ENCODE results near the gene CDK19.
"Not testable (repeated sequence)": the region's sequence is repeated elsewhere in the genome, so short reads cannot be mapped to it uniquely, and the experiment has no call there.

Gene CDK19

GRCh38 chr6:110723017-110723416 lies 92.3 kb downstream of the CDK19 start:
- Histone ChIP-seq H3K27ac (ENCODE audit: low read length, poor library complexity, severe bottlenecking) (no peak overlapping the region), H3K4me3 (ENCODE audit: insufficient read depth in 1 of 2, low read depth in 1 of 2, low read length in 2 of 2) (no peak overlapping the region), H3K79me1 (replicated peaks; ENCODE audit: low read length, poor library complexity, severe bottlenecking) (peaks cover 13% of the 10 kb centered on the region), H2BK15ac (ENCODE audit: low read depth, poor library complexity, severe bottlenecking) (no peak overlapping the region), H3K9ac (ENCODE audit: low read length) (no peak overlapping the region), H3K4me2 (ENCODE audit: low read length, poor library complexity, severe bottlenecking) (no peak overlapping the region), H4K91ac (ENCODE audit: low read length) (no peak overlapping the region), H3K4me1 (ENCODE audit: control insufficient read depth, insufficient read depth, low read depth, low read length) (no peaks in the 10 kb centered on the region), H2BK12ac (ENCODE audit: low read length in 2 of 2) (no peak overlapping the region), H2AK5ac (ENCODE audit: low read length, severe bottlenecking) (no peak overlapping the region), H2BK120ac (ENCODE audit: low read depth, low read length) (no peak overlapping the region), H3K27me3 (ENCODE audit: control insufficient read depth in 1 of 2, insufficient read depth in 1 of 2, low read length in 2 of 2) (no peaks in the 10 kb centered on the region), H2AFZ (ENCODE audit: low read depth, low read length) (no peak overlapping the region), H2BK5ac (ENCODE audit: low read depth, low read length, poor library complexity, severe bottlenecking) (no peak overlapping the region), H3K23ac (ENCODE audit: low read length in 2 of 2) (no peak overlapping the region), H3K14ac (ENCODE audit: low read length in 2 of 2) (no peak overlapping the region), H4K8ac (ENCODE audit: low read length) (no peak overlapping the region), H3K18ac (ENCODE audit: low read depth in 1 of 2, low read length in 2 of 2) (no peak overlapping the region), H3K36me3 (ENCODE audit: control insufficient read depth in 1 of 2, insufficient read depth in 2 of 2, low read depth in 1 of 2, low read length in 2 of 2) (no peaks in the 10 kb centered on the region), H3K9me3 (ENCODE audit: control insufficient read depth, low read length) (no peaks in the 10 kb centered on the region), H3K4ac (ENCODE audit: low read depth in 1 of 2, low read length in 2 of 2) (no peak overlapping the region)
- DNase-seq: no peak
- 81% methylated on average over 3 of the region's 3 CpGs for WGBS

GRCh38 chr6:110720066-110720465 lies 95.2 kb downstream of the CDK19 start:
- H3K9me3 ChIP-seq (ENCODE audit: control insufficient read depth, low read length): no peaks in the 10 kb centered on the region
- no peaks in the 10 kb centered on the region for H3K4me1 ChIP-seq (ENCODE audit: control insufficient read depth, insufficient read depth, low read depth, low read length)
- H2AK5ac ChIP-seq (ENCODE audit: low read length, severe bottlenecking): no peak overlapping the region
- H3K14ac ChIP-seq (ENCODE audit: low read length in 2 of 2): no peak overlapping the region
- H3K36me3 ChIP-seq (ENCODE audit: control insufficient read depth in 1 of 2, insufficient read depth in 2 of 2, low read depth in 1 of 2, low read length in 2 of 2): no peaks in the 10 kb centered on the region
- no peak overlapping the region for H3K27ac ChIP-seq (ENCODE audit: low read length, poor library complexity, severe bottlenecking)
- H4K8ac ChIP-seq (ENCODE audit: low read length): no peak overlapping the region
- no peak overlapping the region for H3K4me2 ChIP-seq (ENCODE audit: low read length, poor library complexity, severe bottlenecking)
- H3K27me3 ChIP-seq (ENCODE audit: control insufficient read depth in 1 of 2, insufficient read depth in 1 of 2, low read length in 2 of 2): no peaks in the 10 kb centered on the region
- H2AFZ ChIP-seq (ENCODE audit: low read depth, low read length): no peak overlapping the region
- H2BK120ac ChIP-seq (ENCODE audit: low read depth, low read length): no peak overlapping the region
- no peak overlapping the region for H3K4ac ChIP-seq (ENCODE audit: low read depth in 1 of 2, low read length in 2 of 2)
- H4K91ac ChIP-seq (ENCODE audit: low read length): no peak overlapping the region
- no peak for DNase-seq
- no peak overlapping the region for H3K9ac ChIP-seq (ENCODE audit: low read length)
- 95% methylated on average over 3 of the region's 3 CpGs for WGBS
- H3K79me1 ChIP-seq (replicated peaks; ENCODE audit: low read length, poor library complexity, severe bottlenecking): peaks cover 11% of the 10 kb centered on the region
- no peak overlapping the region for H3K4me3 ChIP-seq (ENCODE audit: insufficient read depth in 1 of 2, low read depth in 1 of 2, low read length in 2 of 2)
- no peak overlapping the region for H2BK15ac ChIP-seq (ENCODE audit: low read depth, poor library complexity, severe bottlenecking)
- no peak overlapping the region for H3K23ac ChIP-seq (ENCODE audit: low read length in 2 of 2)
- H2BK5ac ChIP-seq (ENCODE audit: low read depth, low read length, poor library complexity, severe bottlenecking): no peak overlapping the region
- no peak overlapping the region for H2BK12ac ChIP-seq (ENCODE audit: low read length in 2 of 2)
- no peak overlapping the region for H3K18ac ChIP-seq (ENCODE audit: low read depth in 1 of 2, low read length in 2 of 2)

GRCh38 chr6:110719601-110720000 lies 95.7 kb downstream of the CDK19 start:
- H3K18ac ChIP-seq (ENCODE audit: low read depth in 1 of 2, low read length in 2 of 2): not testable (repeated sequence)

GRCh38 chr6:110714143-110714542 lies 101.1 kb downstream of the CDK19 start:
- DNase-seq: no peak
- H2BK12ac ChIP-seq (ENCODE audit: low read length in 2 of 2): no peak overlapping the region
- peaks cover 6% of the 10 kb centered on the region for H3K79me1 ChIP-seq (replicated peaks; ENCODE audit: low read length, poor library complexity, severe bottlenecking)
- H3K36me3 ChIP-seq (ENCODE audit: control insufficient read depth in 1 of 2, insufficient read depth in 2 of 2, low read depth in 1 of 2, low read length in 2 of 2): no peaks in the 10 kb centered on the region
- H2BK15ac ChIP-seq (ENCODE audit: low read depth, poor library complexity, severe bottlenecking): no peak overlapping the region
- no peak overlapping the region for H3K14ac ChIP-seq (ENCODE audit: low read length in 2 of 2)
- no peak overlapping the region for H3K23ac ChIP-seq (ENCODE audit: low read length in 2 of 2)
- H3K4me1 ChIP-seq (ENCODE audit: control insufficient read depth, insufficient read depth, low read depth, low read length): no peaks in the 10 kb centered on the region
- no peak overlapping the region for H3K4me2 ChIP-seq (ENCODE audit: low read length, poor library complexity, severe bottlenecking)
- H2AK5ac ChIP-seq (ENCODE audit: low read length, severe bottlenecking): no peak overlapping the region
- no peak overlapping the region for H3K18ac ChIP-seq (ENCODE audit: low read depth in 1 of 2, low read length in 2 of 2)
- H3K27me3 ChIP-seq (ENCODE audit: control insufficient read depth in 1 of 2, insufficient read depth in 1 of 2, low read length in 2 of 2): no peaks in the 10 kb centered on the region
- no peak overlapping the region for H2AFZ ChIP-seq (ENCODE audit: low read depth, low read length)
- H2BK120ac ChIP-seq (ENCODE audit: low read depth, low read length): no peak overlapping the region
- H3K4me3 ChIP-seq (ENCODE audit: insufficient read depth in 1 of 2, low read depth in 1 of 2, low read length in 2 of 2): no peak overlapping the region
- no CpG with 5 or more reads among the region's 1 CpG for WGBS
- H3K9ac ChIP-seq (ENCODE audit: low read length): no peak overlapping the region
- no peak overlapping the region for H2BK5ac ChIP-seq (ENCODE audit: low read depth, low read length, poor library complexity, severe bottlenecking)
- H4K91ac ChIP-seq (ENCODE audit: low read length): no peak overlapping the region
- H3K27ac ChIP-seq (ENCODE audit: low read length, poor library complexity, severe bottlenecking): no peak overlapping the region
- no peaks in the 10 kb centered on the region for H3K9me3 ChIP-seq (ENCODE audit: control insufficient read depth, low read length)
- no peak overlapping the region for H4K8ac ChIP-seq (ENCODE audit: low read length)
- H3K4ac ChIP-seq (ENCODE audit: low read depth in 1 of 2, low read length in 2 of 2): no peak overlapping the region

More at GRCh38 chr6:110719601-110720000, 95.7 kb downstream of the CDK19 start:
- not testable (repeated sequence) for H3K4me3 ChIP-seq (ENCODE audit: insufficient read depth in 1 of 2, low read depth in 1 of 2, low read length in 2 of 2); H3K27me3 ChIP-seq (ENCODE audit: control insufficient read depth in 1 of 2, insufficient read depth in 1 of 2, low read length in 2 of 2); H2BK12ac ChIP-seq (ENCODE audit: low read length in 2 of 2); H2AFZ ChIP-seq (ENCODE audit: low read depth, low read length); H3K23ac ChIP-seq (ENCODE audit: low read length in 2 of 2); H4K91ac ChIP-seq (ENCODE audit: low read length); H3K36me3 ChIP-seq (ENCODE audit: control insufficient read depth in 1 of 2, insufficient read depth in 2 of 2, low read depth in 1 of 2, low read length in 2 of 2); H3K4me1 ChIP-seq (ENCODE audit: control insufficient read depth, insufficient read depth, low read depth, low read length); H2AK5ac ChIP-seq (ENCODE audit: low read length, severe bottlenecking); H3K27ac ChIP-seq (ENCODE audit: low read length, poor library complexity, severe bottlenecking); H4K8ac ChIP-seq (ENCODE audit: low read length); H3K4me2 ChIP-seq (ENCODE audit: low read length, poor library complexity, severe bottlenecking); H3K14ac ChIP-seq (ENCODE audit: low read length in 2 of 2); H3K9me3 ChIP-seq (ENCODE audit: control insufficient read depth, low read length); H3K9ac ChIP-seq (ENCODE audit: low read length); H2BK120ac ChIP-seq (ENCODE audit: low read depth, low read length); H3K4ac ChIP-seq (ENCODE audit: low read depth in 1 of 2, low read length in 2 of 2); H2BK15ac ChIP-seq (ENCODE audit: low read depth, poor library complexity, severe bottlenecking); H2BK5ac ChIP-seq (ENCODE audit: low read depth, low read length, poor library complexity, severe bottlenecking); DNase-seq
- H3K79me1 ChIP-seq (replicated peaks; ENCODE audit: low read length, poor library complexity, severe bottlenecking): peaks cover 11% of the 10 kb centered on the region
- WGBS: 96% methylated on average over 6 of the region's 7 CpGs
